SU-DHL-6 (cell line): ENCODE measurements around the gene IRAK2.

Source experiments
- H2AFZ ChIP-seq: fragments of 200-600 bp; sonication (generic); 2 replicates; pipeline ENCODE4 v1.6.1; 2014; ENCODE audit warnings: low read depth, mild to moderate bottlenecking, moderate library complexity, mixed read lengths, antibody characterized with exemption, low read length; ENCODE audit not compliant: severe bottlenecking
- H3F3A ChIP-seq: fragments of 200-600 bp; shearing (Covaris generic); 2 replicates; pipeline ENCODE4 v1.6.0; 2016; ENCODE audit warnings: antibody characterized with exemption, mild to moderate bottlenecking; ENCODE audit not compliant: insufficient read depth
- H3K27ac ChIP-seq: fragments of 200-600 bp; sonication (generic); 2 replicates; pipeline ENCODE4 v1.5.1; 2016; ENCODE audit warnings: low read depth, mild to moderate bottlenecking, low read length, moderate library complexity, mixed read lengths
- H3K27me3 ChIP-seq: fragments of 200-600 bp; sonication (generic), shearing (Covaris generic); 2 replicates; pipeline ENCODE4 v1.6.0; 2014; ENCODE audit warnings: mild to moderate bottlenecking, low read length
- H3K36me3 ChIP-seq: fragments of 200-600 bp; sonication (generic); 2 replicates; pipeline ENCODE4 v1.6.1; 2014; ENCODE audit warnings: mild to moderate bottlenecking, low read length, mixed read lengths
- H3K4me2 ChIP-seq: fragments of 300-600, 200-600 bp; shearing (Covaris generic), sonication (generic); 2 replicates; pipeline ENCODE4 v1.6.0; 2014; ENCODE audit warnings: low read length, low read depth, mild to moderate bottlenecking; ENCODE audit not compliant: poor library complexity, severe bottlenecking
- H3K4me3 ChIP-seq: fragments of 200-600 bp; sonication (generic); 2 replicates; pipeline ENCODE4 v1.5.1; 2014; ENCODE audit warnings: antibody characterized with exemption, low read length, mild to moderate bottlenecking, mixed read lengths; ENCODE audit not compliant: insufficient read depth, poor library complexity, severe bottlenecking
- H3K79me2 ChIP-seq: fragments of 200-600 bp; sonication (generic); 2 replicates; pipeline ENCODE4 v1.6.1; 2014; ENCODE audit warnings: mild to moderate bottlenecking, low read length, moderate library complexity; ENCODE audit not compliant: insufficient read depth
- H3K9ac ChIP-seq: fragments of 200-600 bp; sonication (generic); 2 replicates; pipeline ENCODE4 v1.7.0; 2014; ENCODE audit warnings: mild to moderate bottlenecking, low read length
- H3K9me2 ChIP-seq: fragments of 200-600 bp; sonication (generic); replicated peaks from 2 replicates; pipeline ENCODE4 v1.6.1; 2014; ENCODE audit warnings: low read length; ENCODE audit not compliant: insufficient read depth
- H3K9me3 ChIP-seq: fragments of 200-600 bp; sonication (generic); 2 replicates; pipeline ENCODE4 v1.6.1; 2014; ENCODE audit warnings: low read length, mixed read lengths; ENCODE audit not compliant: insufficient read depth
- H4K20me1 ChIP-seq: fragments of 200-600 bp; sonication (generic); 2 replicates; pipeline ENCODE4 v1.6.1; 2014; ENCODE audit warnings: low read depth, mild to moderate bottlenecking, antibody characterized with exemption, low read length, moderate library complexity, mixed read lengths
- EZH2phosphoT487 ChIP-seq: fragments of 200-600 bp; sonication (generic), shearing (Covaris generic); conservative IDR thresholded peaks from 2 replicates; pipeline ENCODE4 v1.6.1; 2018; ENCODE audit warnings: mild to moderate bottlenecking, antibody characterized with exemption, low read length, moderate library complexity, mixed read lengths
- TF ChIP-seq, protein P1 (sequence below): fragments of 200-600 bp; sonication (generic); IDR thresholded peaks from one replicate; pipeline ENCODE4 v1.5.1; 2017; ENCODE audit warnings: antibody characterized with exemption, mild to moderate bottlenecking, low read length, moderate library complexity; ENCODE audit not compliant: insufficient read depth, poor library complexity, severe bottlenecking

The IRAK2 gene

GRCh38 chr3:10289787-10290355 is 125.2 kb downstream of the IRAK2 start:
- no peak overlapping the region for H3K4me3 ChIP-seq
- no peaks in the 10 kb centered on the region for H3K27me3 ChIP-seq
- peaks cover 3% of the 10 kb centered on the region; the same call in 1 of the 2 replicates for H3K36me3 ChIP-seq
- no peaks in the 10 kb centered on the region for H3K9me2 ChIP-seq
- H3K4me2 ChIP-seq = no peak overlapping the region
- H3K9me3 ChIP-seq = no peaks in the 10 kb centered on the region
- H2AFZ ChIP-seq = no peak overlapping the region
- H3K27ac ChIP-seq = no peak overlapping the region
- peaks cover 4% of the 10 kb centered on the region; the same call in 1 of the 2 replicates for H3F3A ChIP-seq
- H3K9ac ChIP-seq = no peak overlapping the region
- no peaks in the 10 kb centered on the region for H3K79me2 ChIP-seq
- no peaks in the 10 kb centered on the region for H4K20me1 ChIP-seq
- TF ChIP-seq, protein P1, sequence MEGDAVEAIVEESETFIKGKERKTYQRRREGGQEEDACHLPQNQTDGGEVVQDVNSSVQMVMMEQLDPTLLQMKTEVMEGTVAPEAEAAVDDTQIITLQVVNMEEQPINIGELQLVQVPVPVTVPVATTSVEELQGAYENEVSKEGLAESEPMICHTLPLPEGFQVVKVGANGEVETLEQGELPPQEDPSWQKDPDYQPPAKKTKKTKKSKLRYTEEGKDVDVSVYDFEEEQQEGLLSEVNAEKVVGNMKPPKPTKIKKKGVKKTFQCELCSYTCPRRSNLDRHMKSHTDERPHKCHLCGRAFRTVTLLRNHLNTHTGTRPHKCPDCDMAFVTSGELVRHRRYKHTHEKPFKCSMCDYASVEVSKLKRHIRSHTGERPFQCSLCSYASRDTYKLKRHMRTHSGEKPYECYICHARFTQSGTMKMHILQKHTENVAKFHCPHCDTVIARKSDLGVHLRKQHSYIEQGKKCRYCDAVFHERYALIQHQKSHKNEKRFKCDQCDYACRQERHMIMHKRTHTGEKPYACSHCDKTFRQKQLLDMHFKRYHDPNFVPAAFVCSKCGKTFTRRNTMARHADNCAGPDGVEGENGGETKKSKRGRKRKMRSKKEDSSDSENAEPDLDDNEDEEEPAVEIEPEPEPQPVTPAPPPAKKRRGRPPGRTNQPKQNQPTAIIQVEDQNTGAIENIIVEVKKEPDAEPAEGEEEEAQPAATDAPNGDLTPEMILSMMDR = no peak
- TF ChIP-seq EZH2phosphoT487 = no peak

- TF ChIP-seq, protein P1 = no peak
- TF ChIP-seq EZH2phosphoT487 = no peak
- Histone ChIP-seq H3K27me3 (no peaks in the 10 kb centered on the region), H3K4me2 (no peak overlapping the region), H3F3A (peaks cover 4% of the 10 kb centered on the region; the same call in 1 of the 2 replicates), H3K9ac (no peak overlapping the region), H3K79me2 (no peaks in the 10 kb centered on the region), H4K20me1 (no peaks in the 10 kb centered on the region), H3K4me3 (no peak overlapping the region), H2AFZ (no peak overlapping the region), H3K9me2 (no peaks in the 10 kb centered on the region), H3K9me3 (no peaks in the 10 kb centered on the region), H3K36me3 (peaks cover 3% of the 10 kb centered on the region; the same call in 1 of the 2 replicates), H3K27ac (no peak overlapping the region)
Measured at GRCh38 chr3:10290481-10291176, 125.9 kb downstream of the IRAK2 start.

DNA sequence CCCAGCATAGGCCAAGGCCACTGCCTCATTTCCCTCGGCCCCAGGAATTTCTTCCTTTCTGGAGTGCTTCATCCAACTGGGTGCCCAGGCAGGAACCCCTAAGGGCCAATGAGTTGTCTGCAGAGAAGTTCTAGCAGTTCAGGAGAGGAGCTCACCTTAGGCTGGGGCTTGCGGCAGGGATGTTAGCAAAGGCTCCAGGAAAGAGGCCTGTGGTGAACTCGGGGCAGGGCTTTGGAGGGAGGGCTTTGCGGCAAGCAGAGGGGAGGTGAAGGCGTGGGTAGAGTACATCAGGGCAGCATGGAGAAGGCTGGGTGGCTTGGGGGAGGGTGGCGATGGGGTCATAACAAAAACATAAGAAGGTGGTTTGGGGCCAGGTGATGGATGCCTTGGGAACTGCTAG is 126.9 kb downstream of the IRAK2 start:
- H3K79me2 ChIP-seq = no peaks in the 10 kb centered on the region

More for the DNA sequence above, 126.9 kb downstream of the IRAK2 start:
- Histone ChIP-seq H3K4me3 (no peak overlapping the region), H2AFZ (no peak overlapping the region), H3K4me2 (no peak overlapping the region), H3K27ac (no peak overlapping the region), H3K9ac (no peak overlapping the region), H4K20me1 (no peaks in the 10 kb centered on the region), H3K9me3 (no peaks in the 10 kb centered on the region), H3K9me2 (no peaks in the 10 kb centered on the region), H3K36me3 (peaks cover 3% of the 10 kb centered on the region; the same call in 1 of the 2 replicates), H3F3A (peaks cover 4% of the 10 kb centered on the region; the same call in 1 of the 2 replicates), H3K27me3 (no peaks in the 10 kb centered on the region)
- TF ChIP-seq, protein P1 = no peak
- no peak for TF ChIP-seq EZH2phosphoT487
